ENCODE results near the gene TAP1.

Gene TAP1

DNA sequence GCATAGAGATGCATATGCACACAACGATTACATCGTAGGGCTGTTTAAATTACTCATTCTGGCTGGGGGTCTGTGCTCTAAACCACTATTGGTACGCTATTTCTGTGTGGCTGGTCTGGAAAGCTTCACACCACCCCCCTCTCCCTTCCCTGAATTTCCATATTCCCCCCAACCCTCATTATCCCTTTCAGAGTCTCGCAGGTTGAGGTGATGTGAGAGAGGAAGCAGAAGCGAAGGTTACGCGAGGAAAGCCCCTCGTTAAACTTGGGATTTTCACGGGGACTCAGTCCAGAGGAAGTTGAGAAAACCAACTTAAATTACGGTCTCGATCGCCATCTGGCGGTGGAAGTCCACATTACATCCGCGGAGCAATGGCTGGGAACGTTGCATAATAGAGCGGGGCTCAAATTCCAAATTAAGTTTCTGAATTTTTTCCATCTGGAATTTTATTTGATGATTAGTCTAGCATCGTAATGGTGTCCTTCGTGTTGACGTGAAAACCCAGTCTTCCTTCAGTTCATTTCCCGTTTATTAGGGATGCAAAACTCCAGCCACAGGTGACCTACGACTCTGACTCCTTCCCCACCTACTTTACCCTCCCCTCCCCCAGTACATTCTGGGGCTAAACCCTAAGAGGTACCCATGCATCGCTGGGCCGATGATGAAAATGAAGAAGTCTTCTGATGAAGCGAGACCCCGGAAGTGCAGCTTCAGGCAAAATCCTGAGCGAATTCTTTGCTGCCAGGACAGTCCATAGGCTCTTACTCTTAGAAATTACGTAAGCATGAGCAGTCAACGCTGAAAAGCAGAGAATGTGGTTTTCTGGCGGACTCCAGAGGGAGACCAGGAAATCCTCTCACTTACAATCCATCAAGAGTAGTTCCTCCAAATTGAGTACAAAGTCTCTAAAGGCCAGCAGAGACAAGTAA, 56.4 kb downstream of the TAP1 start:
- ATAC-seq: peak; percentile 58 to 69
